Choroid plexus epithelial cell (primary cell): ENCODE data around the gene ADCY3.

ENCODE experiments used
- DNase-seq: peaks from one replicate; pipeline ENCODE4 v3.0.0-alpha.2; 2010; ENCODE audit warnings: low read depth
- H3K4me3 ChIP-seq: 2 replicates; pipeline ENCODE4 v1.5.1; 2011; ENCODE audit warnings: low read depth, mild to moderate bottlenecking, control low read depth, low read length, moderate library complexity
- TF ChIP-seq, protein P1 (sequence below): conservative IDR thresholded peaks from 2 replicates; pipeline ENCODE4 v1.5.1; 2011; ENCODE audit warnings: low read depth, mild to moderate bottlenecking, control low read depth, inconsistent platforms, low read length, moderate library complexity

Gene ADCY3

DNA sequence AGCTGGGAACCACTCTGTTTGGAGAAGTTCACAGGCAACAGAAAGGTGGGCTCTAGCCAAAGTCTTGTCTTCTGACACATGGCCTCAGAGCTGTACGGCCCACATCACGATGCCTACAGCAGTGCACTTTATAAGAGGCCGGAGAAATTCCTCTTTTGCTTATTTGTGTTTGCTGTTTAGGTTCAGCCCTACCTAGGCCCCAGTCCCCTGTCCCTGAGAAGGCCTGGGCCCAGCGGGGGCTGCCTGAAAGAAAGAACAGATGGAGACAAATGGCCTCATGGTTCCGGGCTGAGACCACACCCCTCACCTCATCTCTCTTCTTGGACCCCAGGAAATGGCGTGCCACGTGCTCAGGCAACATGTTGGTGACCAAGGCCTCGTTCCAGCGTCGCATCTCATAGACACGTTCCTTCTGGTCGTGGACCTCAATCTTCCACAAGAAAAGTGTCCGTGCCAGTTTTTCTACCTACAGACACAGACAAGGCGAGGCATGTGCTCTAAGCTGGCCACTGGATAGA is 95.9 kb downstream of the ADCY3 start:
- TF ChIP-seq, protein P1, sequence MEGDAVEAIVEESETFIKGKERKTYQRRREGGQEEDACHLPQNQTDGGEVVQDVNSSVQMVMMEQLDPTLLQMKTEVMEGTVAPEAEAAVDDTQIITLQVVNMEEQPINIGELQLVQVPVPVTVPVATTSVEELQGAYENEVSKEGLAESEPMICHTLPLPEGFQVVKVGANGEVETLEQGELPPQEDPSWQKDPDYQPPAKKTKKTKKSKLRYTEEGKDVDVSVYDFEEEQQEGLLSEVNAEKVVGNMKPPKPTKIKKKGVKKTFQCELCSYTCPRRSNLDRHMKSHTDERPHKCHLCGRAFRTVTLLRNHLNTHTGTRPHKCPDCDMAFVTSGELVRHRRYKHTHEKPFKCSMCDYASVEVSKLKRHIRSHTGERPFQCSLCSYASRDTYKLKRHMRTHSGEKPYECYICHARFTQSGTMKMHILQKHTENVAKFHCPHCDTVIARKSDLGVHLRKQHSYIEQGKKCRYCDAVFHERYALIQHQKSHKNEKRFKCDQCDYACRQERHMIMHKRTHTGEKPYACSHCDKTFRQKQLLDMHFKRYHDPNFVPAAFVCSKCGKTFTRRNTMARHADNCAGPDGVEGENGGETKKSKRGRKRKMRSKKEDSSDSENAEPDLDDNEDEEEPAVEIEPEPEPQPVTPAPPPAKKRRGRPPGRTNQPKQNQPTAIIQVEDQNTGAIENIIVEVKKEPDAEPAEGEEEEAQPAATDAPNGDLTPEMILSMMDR, result no peak
- no peak overlapping the region for H3K4me3 ChIP-seq
- no peak for DNase-seq

DNA sequence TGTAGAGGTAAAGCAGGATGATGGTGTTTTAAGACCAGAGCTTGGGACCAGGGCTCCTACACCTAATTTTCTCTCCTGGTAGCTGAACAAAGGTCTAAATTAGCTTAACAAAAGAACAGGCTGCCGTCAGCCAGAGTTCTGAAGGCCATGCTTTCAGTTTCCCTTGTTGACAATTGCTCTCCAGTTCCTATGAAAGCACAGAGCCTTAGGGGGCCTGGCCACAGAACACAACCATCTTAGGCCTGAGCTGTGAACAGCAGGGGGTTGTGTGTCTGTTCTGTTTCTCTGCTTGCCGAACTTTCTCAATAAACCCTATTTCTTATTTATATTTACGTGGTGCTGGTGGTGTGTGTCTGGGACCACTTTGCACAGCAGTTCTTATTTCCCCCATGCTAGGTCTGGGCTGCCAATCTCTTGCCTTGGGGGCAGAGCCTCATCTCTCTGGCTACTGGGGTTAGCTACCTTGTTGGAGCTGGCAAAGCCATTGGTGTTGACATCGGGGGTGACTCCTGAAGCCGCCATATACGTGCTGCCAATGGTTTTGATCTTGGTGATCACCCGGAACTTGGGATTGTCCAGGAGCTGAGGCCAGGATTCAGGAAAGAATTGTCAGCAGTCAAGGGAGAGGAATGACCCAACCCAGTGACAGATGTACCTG is 97.9 kb downstream of the ADCY3 start:
- peak; percentile 93 for DNase-seq

DNA sequence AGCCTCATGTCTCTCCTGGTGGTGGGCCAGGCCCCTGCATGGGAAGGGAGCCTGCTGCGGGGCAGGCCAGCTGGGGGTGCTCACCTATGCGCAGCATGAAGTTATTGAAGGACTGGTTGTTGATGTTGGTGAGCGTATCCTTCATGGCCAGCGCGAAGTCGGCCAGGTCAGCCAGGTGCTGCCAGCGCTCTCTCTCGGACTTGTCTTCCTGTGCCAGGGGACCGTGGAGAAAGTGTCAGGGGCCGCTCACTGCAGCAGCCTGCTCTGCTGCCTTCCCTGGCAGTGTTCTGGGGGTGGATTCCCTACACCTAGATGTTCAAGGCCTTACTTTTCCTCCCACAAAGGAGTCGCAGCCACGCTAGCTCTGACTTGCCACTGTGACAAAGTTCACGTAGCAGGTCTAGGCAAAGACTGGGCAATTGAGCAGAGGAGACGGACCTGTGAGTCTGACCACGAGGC is 98.6 kb downstream of the ADCY3 start:
- DNase-seq, result no peak
- TF ChIP-seq, protein P1, result no peak
- no peak overlapping the region for H3K4me3 ChIP-seq

More for the DNA sequence above, 97.9 kb downstream of the ADCY3 start:
- no peak overlapping the region for H3K4me3 ChIP-seq
- TF ChIP-seq, protein P1, result no peak

DNA sequence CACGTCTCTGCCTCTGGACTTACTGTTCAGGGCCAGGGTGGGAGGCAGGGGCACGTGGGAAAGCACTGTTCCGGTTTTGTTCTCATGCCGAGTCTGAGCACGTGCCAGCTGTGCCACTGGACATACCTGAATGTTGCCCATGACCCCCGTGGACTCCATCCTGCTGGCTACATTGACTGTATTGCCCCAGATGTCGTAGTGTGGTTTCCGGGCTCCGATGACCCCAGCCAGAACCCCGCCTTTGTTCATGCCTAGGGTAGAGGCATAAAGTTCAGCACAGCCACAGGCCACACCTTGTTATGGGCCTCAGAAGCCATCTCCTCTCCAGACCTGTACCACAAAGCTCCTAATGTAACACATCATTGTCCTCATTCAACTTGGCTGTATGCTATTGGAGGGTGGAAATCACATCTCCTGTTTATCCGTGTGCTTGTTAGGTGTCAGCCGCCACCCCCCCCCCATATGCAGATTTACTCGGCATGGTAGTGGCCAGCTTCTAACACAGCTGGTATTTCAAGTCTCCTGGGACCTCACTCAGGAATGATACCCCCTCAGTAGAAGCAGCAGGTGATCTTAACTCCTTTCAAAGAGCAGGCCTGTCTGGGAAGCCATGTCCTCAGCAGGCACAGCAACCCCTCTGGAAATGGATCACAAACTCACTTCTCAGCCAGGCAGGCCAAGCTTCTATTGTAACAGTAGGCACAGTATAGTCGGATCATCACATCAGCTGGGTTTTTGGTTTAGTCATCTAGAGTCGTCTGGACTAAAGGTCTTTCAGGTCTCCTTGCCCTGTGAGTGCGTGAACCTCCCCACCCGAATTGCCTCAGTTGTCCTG is 99.2 kb downstream of the ADCY3 start:
- peak; percentile 37 for DNase-seq
- TF ChIP-seq, protein P1, result no peak

DNA sequence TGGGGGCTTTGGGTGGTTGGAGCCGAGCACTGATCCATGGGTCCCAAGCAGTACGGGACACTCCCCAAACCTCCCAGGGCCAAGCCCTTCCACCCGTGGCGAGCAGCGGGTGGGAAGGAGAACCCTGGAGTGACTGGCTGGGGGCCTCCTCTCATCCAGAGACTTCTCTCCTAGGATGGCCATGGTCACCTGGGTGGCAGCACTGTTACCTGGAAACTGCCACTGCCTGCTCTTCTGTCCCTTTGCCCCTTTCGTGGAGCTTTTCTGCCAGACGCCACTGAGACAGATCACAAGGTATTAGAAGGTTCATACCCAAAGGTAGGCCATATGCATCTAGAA is 99.9 kb downstream of the ADCY3 start:
- H3K4me3 ChIP-seq, result no peak overlapping the region
- no peak for DNase-seq
- TF ChIP-seq, protein P1, result no peak

More for the DNA sequence above, 99.2 kb downstream of the ADCY3 start:
- no peak overlapping the region for H3K4me3 ChIP-seq

DNA sequence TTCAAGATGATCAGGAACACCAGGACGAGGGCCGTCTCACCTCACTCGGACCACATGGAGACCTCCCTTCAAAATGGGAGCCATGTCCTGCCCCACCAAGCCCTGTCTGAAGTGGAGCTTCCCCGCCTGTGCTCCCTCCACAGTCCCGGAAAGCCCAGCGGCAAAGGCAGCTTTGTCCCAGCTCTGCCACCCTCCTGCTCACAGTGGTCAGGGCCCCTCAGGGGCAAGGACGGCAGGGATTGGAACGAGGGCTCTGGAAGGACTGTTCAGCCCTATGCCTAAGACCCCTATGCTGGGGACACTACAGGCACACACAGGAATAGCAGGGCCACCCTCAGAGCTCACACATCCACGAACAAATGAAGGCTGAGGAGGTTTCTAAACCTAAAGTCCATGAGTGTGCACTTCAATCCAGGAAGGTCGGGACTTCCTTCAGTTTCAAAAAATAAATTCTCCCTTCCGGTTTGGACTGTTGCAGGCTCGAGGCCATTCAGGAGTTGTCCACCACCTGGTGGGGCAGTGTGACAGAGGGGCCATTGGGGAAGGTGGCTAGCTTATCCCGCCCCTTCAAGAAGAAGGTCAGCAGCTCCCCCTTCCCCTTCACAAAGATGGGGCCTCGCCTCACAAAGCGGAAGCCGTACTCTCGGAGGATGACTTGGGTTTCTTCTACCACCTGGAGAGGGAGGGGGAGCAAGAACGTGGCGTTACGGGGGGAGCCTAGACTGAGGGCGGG is 100.4 kb downstream of the ADCY3 start:
- DNase-seq, result no peak
- H3K4me3 ChIP-seq, result no peak overlapping the region
- TF ChIP-seq, protein P1, result no peak
